ENCODE measurements around the gene TOP2B. TPM values are rescaled to one million over a fixed set of nuclear protein-coding genes. Genes with fewer than 3 reads are reported as not detected.

TOP2B gene
- total and polyA plus RNA-seq, 5 donors, result 63.6 to 112 (median 99.9) TPM

DNA sequence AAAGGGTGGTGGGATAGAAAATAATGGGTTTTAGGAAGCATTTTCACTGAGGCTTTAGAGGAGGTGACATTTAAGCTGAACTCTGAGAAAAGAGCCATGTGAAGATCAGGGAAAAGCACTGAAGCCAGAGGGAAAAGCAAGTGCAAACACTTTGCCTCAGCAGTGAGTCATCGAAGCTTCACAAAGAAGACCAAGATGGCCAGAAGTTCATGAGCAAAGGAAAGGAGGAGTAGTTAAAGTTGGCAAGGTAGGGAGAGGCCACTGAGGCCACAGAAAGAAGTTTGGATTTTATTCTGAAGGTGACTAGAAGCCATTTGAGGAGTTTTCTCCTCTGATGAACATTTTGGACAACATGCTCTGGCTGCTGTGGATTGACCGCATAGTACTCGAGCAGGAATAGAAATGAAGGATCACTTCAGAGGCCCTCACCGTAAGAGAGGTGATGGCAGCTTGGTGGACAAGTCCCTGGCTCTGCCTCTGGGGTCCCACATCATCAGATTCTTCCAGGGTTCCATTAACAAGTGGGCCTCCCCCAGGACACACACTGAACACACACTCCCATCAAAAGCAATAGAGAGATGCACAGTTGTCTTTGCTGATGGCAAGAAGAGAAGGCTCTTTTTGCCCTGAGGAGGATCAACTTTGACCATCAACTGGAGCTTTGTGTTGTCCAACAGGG is 75.5 kb downstream of the TOP2B start:
- H3K4me1 ChIP-seq (ENCODE audit: control insufficient read depth, insufficient read depth, low read length), result peaks cover 16% of the 10 kb centered on the region
- H3K27me3 ChIP-seq (ENCODE audit: control insufficient read depth, insufficient read depth), result no peaks in the 10 kb centered on the region
- DNase-seq, result no peak
- intact Hi-C loops (cut with DNase I), result loop anchor here in 2 of 4 donors (5.0 to 10.0 kb wide), 3 partner anchors 162 to 554 kb away; partner anchors contain the start of gene RARB (in 2 of the 2)
- peak overlapping the region; percentile 82 for H3K27ac ChIP-seq (ENCODE audit: low read length)
- no peak overlapping the region for H3K4me3 ChIP-seq (ENCODE audit: low read length)
- H3K9me3 ChIP-seq (ENCODE audit: control insufficient read depth, low read length), result no peaks in the 10 kb centered on the region
- ATAC-seq, result no peak
- WGBS, result 81% methylated on average over 4 of the region's 4 CpGs

DNA sequence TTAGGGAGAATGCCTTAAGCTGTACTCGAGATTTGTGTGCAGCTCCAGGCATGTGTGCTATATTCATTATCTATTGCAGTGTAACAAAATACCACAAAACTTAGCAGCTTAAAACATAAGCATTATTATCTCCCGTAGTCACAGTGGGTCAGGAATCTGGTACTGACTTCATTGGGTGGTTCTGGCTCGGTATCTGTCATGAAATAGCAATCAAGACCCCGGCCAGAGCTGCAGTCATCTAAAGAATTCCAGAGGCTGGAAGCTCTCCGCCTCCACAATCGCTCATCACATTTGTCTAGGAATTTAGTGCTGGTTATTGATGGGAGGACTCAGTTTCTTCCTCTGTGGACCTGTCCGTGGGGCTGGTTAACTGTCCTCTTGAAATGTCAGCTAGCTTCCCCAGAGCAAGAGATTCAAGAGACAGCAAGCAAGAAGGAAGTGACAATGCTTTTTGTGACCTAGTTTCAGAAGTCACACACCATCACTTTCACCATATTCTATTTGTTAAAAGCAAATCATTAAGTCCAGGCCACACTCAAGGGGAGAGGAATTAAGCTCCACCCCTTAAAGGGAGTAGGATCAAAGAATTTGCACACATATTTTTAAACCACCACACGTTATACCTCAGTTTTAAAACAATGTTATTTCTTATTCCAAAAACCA is 76.1 kb downstream of the TOP2B start:
- ATAC-seq (no peak), DNase-seq (no peak)
- H3K9me3 ChIP-seq (ENCODE audit: control insufficient read depth, low read length), result no peaks in the 10 kb centered on the region
- H3K27me3 ChIP-seq (ENCODE audit: control insufficient read depth, insufficient read depth), result no peaks in the 10 kb centered on the region
- no peak overlapping the region for H3K4me3 ChIP-seq (ENCODE audit: low read length)
- intact Hi-C loops (cut with DNase I), result loop anchor here in 2 of 4 donors (5.0 to 10.0 kb wide), 3 partner anchors 161 to 554 kb away; partner anchors contain the start of gene RARB (in 2 of the 2)
- peak overlapping the region; percentile 1 for H3K27ac ChIP-seq (ENCODE audit: low read length)
- peaks cover 16% of the 10 kb centered on the region for H3K4me1 ChIP-seq (ENCODE audit: control insufficient read depth, insufficient read depth, low read length)
- 65% methylated on average over 8 of the region's 8 CpGs for WGBS

DNA sequence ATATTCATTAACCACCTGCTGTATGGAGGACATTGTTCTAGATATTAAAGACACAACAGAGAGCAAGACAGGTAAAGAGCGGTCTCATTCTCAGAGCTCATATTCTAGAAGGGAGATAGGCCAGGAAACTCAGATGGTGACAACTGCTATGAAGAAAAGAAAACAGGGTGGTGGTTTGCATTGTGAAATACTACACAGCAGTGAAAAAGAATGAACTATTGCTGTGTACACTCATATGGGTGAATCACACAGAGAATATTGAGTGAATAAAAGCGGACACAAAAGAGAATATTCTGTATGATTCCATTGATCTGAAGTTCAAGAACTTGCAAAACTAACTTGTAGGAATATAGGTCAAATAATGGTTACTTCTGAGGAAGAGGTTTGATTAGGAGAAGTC is 76.7 kb downstream of the TOP2B start:
- no peak for ATAC-seq
- DNase-seq, result no peak
- Histone ChIP-seq H3K27me3 (ENCODE audit: control insufficient read depth, insufficient read depth) (no peaks in the 10 kb centered on the region), H3K4me1 (ENCODE audit: control insufficient read depth, insufficient read depth, low read length) (peaks cover 14% of the 10 kb centered on the region), H3K9me3 (ENCODE audit: control insufficient read depth, low read length) (no peaks in the 10 kb centered on the region), H3K27ac (ENCODE audit: low read length) (no peak overlapping the region), H3K4me3 (ENCODE audit: low read length) (no peak overlapping the region)
- intact Hi-C loops (cut with DNase I), result loop anchor here in 2 of 4 donors (5.0 to 10.0 kb wide), 3 partner anchors 161 to 553 kb away; partner anchors contain the start of gene RARB (in 2 of the 2)
- 98% methylated on average over 2 of the region's 2 CpGs for WGBS

DNA sequence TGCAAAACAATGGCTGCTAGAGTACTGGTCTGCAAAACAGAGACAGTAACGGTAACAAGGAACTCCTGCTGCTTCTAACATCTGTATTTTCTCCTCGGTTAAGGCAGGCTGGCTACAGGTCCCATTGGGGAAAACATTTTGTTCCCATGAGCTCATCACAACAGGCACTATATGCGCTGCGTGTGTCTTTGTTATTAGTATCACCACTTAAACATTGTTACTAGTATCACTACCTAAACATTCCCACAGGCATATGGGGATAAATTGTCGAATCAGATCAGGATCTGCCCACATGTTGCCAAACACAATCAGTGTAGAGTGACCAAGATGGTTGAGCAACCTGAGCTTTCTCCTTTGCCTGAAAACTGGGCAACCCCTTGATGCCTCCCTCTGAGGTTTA is 77.2 kb downstream of the TOP2B start:
- Histone ChIP-seq H3K4me1 (ENCODE audit: control insufficient read depth, insufficient read depth, low read length) (peaks cover 11% of the 10 kb centered on the region), H3K4me3 (ENCODE audit: low read length) (no peak overlapping the region), H3K27ac (ENCODE audit: low read length) (no peak overlapping the region), H3K9me3 (ENCODE audit: control insufficient read depth, low read length) (no peaks in the 10 kb centered on the region), H3K27me3 (ENCODE audit: control insufficient read depth, insufficient read depth) (no peaks in the 10 kb centered on the region)
- WGBS, result 66% methylated on average over 5 of the region's 5 CpGs
- no peak for ATAC-seq
- no peak for DNase-seq
- intact Hi-C loops (cut with DNase I), result loop anchor here in 2 of 4 donors (5.0 to 10.0 kb wide), 3 partner anchors 160 to 553 kb away; partner anchors contain the start of gene RARB (in 2 of the 2)

DNA sequence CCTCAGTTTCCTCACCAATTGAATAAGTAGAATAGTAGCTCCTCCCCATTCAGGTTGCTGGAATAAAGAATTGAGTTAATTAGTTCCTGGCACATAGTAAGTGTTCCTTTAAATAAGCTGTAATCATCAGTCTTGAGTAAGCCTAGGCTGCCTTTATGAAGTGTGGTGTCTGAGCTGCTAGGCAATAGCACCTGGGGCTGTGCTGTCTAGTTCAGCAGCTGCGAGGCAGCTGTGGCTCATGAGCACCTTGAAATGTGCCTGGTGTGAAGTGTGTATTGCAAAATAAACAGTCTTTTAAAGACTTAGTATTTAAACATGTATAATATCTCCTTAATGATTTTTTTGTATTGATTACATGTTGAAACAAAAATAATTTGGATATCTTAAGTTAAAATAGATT is 77.6 kb downstream of the TOP2B start:
- H3K27ac ChIP-seq (ENCODE audit: low read length), result no peak overlapping the region
- H3K4me1 ChIP-seq (ENCODE audit: control insufficient read depth, insufficient read depth, low read length), result peaks cover 8% of the 10 kb centered on the region
- WGBS, result 88% methylated on average over 1 of the region's 1 CpG
- H3K9me3 ChIP-seq (ENCODE audit: control insufficient read depth, low read length), result no peaks in the 10 kb centered on the region
- no peak overlapping the region for H3K4me3 ChIP-seq (ENCODE audit: low read length)
- intact Hi-C loops (cut with DNase I), result loop anchor here in 2 of 4 donors (5.0 to 10.0 kb wide), 3 partner anchors 160 to 552 kb away; partner anchors contain the start of gene RARB (in 2 of the 2)
- ATAC-seq, result no peak
- DNase-seq, result no peak
- no peaks in the 10 kb centered on the region for H3K27me3 ChIP-seq (ENCODE audit: control insufficient read depth, insufficient read depth)

DNA sequence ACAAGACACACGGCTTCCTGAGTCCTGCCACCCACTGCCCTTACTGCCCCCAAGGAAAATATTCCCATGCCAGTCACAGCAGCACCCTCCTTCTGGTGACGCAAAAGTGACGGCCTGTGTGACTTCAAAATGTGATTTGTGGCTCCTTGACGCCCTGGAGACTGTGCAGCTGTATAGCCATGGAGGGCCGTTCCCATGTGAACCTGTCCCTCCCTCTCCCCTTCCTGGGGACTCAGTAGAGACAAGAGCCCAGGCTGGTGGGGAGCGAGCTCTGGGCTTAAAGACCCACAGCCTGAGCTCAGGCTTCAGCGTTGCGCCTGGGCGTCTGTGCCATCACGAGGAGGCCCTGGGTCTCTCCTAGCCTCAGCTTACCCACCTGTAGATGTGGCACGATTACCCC is 78.2 kb downstream of the TOP2B start:
- H3K27me3 ChIP-seq (ENCODE audit: control insufficient read depth, insufficient read depth), result no peaks in the 10 kb centered on the region
- WGBS, result 93% methylated on average over 11 of the region's 11 CpGs
- no peak for DNase-seq
- H3K4me1 ChIP-seq (ENCODE audit: control insufficient read depth, insufficient read depth, low read length), result peaks cover 6% of the 10 kb centered on the region
- intact Hi-C loops (cut with DNase I), result loop anchor here in 2 of 4 donors (5.0 to 10.0 kb wide), 3 partner anchors 159 to 552 kb away; partner anchors contain the start of gene RARB (in 2 of the 2)
- H3K27ac ChIP-seq (ENCODE audit: low read length), result no peak overlapping the region
- no peak for ATAC-seq
- no peak overlapping the region for H3K4me3 ChIP-seq (ENCODE audit: low read length)
- no peaks in the 10 kb centered on the region for H3K9me3 ChIP-seq (ENCODE audit: control insufficient read depth, low read length)

DNA sequence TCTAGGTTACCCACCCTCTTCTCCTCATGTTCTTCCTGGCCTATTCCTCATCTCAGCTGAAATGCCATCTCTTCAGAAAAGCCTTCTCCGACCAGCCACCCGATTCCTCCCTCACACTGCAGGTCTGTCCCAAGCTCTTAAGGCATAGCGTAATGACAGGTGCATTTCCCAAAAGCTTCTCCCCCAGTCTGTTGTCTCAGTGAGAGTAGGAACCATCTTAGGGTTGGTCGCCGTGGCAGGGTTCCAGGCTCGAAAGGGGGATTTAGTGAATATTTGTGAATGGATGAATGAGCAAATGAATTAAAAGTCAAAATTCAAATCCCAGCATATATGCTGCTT is 78.6 kb downstream of the TOP2B start:
- Histone ChIP-seq H3K27ac (ENCODE audit: low read length) (no peak overlapping the region), H3K9me3 (ENCODE audit: control insufficient read depth, low read length) (no peaks in the 10 kb centered on the region), H3K4me3 (ENCODE audit: low read length) (no peak overlapping the region), H3K27me3 (ENCODE audit: control insufficient read depth, insufficient read depth) (no peaks in the 10 kb centered on the region), H3K4me1 (ENCODE audit: control insufficient read depth, insufficient read depth, low read length) (peaks cover 6% of the 10 kb centered on the region)
- no peak for DNase-seq
- WGBS, result 93% methylated on average over 6 of the region's 6 CpGs
- intact Hi-C loops (cut with DNase I), result loop anchor here in 2 of 4 donors (5.0 to 10.0 kb wide), 3 partner anchors 159 to 551 kb away; partner anchors contain the start of gene RARB (in 2 of the 2)
- ATAC-seq, result no peak

DNA sequence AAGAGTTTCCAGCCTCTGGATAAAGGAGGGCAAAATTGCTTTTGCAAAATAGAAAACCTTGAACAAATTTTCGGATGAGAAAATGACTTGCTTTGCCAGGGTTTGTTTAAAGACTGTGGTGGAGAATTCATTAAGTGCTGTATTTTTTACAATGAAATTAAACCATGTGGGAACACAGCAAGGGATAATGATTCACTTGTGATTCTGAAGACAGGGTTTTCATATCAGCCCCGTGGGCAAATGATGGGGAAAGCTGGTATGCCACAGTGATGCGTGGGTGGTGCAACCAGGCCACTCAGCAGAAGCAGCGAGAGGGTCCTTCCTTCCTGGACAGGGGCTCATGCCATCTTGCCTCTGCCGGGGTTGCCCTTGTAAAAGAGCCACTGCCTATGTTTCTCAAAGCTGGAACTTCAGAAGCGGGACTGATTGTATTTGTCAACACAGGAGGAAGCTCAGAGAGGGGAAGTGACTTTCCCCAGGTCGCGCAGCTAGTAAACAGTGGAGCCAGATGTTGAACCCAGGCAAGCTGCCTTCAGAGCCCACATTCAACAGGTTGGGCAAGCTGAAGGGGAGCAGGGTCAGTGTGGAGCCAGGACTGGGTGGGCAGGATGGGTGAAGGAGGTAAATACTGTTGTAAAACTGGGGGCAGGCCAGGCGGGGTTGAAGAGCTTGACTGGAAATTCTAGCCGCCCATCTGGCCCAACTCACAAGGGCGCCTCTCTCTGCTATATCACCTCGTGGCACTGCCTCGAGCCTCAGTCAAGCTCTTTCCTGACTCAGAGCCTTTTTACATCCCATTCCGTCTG is 79.1 kb downstream of the TOP2B start:
- DNase-seq (no peak), ATAC-seq (no peak)
- Histone ChIP-seq H3K27me3 (ENCODE audit: control insufficient read depth, insufficient read depth) (no peaks in the 10 kb centered on the region), H3K9me3 (ENCODE audit: control insufficient read depth, low read length) (no peaks in the 10 kb centered on the region), H3K4me1 (ENCODE audit: control insufficient read depth, insufficient read depth, low read length) (peaks cover 6% of the 10 kb centered on the region), H3K4me3 (ENCODE audit: low read length) (no peak overlapping the region), H3K27ac (ENCODE audit: low read length) (no peak overlapping the region)
- WGBS, result 88% methylated on average over 14 of the region's 14 CpGs
- intact Hi-C loops (cut with DNase I), result loop anchor here in 2 of 4 donors (5.0 to 10.0 kb wide), 3 partner anchors 158 to 551 kb away; partner anchors contain the start of gene RARB (in 2 of the 2)

DNA sequence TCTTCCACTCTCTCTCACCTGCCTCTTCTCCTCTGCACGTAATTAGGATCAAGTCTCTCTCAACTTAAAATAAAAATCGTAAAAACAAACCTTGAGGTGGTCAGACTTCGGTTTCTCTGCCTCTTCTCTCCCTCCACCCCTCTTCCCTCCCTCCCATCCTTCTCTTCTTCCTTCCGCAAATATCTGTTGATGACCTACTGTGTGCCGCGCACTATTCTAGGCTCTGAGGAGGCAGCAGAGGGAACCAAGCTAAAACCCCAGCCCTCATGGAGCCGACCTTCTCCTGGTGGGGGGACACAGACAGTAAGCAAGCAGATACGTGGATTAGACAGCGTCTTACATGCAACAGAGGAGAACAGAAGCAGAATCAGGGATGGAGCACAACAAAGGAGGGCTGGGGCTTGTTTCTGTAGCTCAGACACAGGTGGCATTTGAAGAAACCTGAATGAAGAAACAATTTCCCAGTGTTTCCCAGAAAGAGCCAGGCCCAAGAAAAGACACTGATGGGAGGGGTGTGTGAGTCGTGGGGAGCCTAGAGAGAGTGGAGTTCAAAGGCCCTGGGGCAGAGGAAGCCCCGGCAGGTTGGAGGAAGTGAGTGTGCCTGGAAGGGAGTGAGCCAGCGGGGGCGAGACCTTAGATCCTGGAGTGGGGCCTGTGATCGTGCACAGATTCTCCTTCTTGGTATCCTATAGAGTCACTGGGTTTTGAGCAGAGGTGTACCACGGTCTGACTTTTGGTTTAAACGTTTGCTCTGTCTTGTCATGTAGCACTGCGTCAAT is 80.5 kb downstream of the TOP2B start:
- Histone ChIP-seq H3K4me3 (ENCODE audit: low read length) (no peak overlapping the region), H3K4me1 (ENCODE audit: control insufficient read depth, insufficient read depth, low read length) (no peaks in the 10 kb centered on the region), H3K9me3 (ENCODE audit: control insufficient read depth, low read length) (no peaks in the 10 kb centered on the region), H3K27me3 (ENCODE audit: control insufficient read depth, insufficient read depth) (no peaks in the 10 kb centered on the region), H3K27ac (ENCODE audit: low read length) (no peak overlapping the region)
- intact Hi-C loops (cut with DNase I), result loop anchor here in 1 of 4 donors (10.0 kb wide), 2 partner anchors 159 to 549 kb away; partner anchors contain the start of gene RARB
- ATAC-seq (no peak), DNase-seq (no peak)
- WGBS, result 90% methylated on average over 17 of the region's 17 CpGs

DNA sequence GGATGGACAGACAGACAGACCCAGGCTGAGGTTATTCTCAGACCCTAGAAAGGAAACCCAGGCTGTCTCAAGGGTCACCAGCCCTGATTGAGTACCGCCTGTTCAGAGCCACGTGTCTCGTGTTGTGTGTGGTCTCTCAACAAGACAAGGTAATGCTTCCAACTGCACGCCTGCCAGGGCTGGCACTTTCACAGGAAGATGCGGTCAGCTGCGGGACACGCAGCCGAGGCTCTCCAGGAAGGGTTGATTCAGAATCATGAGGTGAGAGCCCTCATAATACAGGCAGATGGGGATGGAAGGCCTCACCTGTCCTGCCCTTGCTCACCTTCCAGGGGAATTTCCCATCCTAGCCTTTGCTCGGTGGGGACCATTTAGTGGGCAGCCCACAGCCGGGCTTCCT is 81.4 kb downstream of the TOP2B start:
- Histone ChIP-seq H3K27ac (ENCODE audit: low read length) (no peak overlapping the region), H3K4me3 (ENCODE audit: low read length) (no peak overlapping the region), H3K9me3 (ENCODE audit: control insufficient read depth, low read length) (no peaks in the 10 kb centered on the region), H3K4me1 (ENCODE audit: control insufficient read depth, insufficient read depth, low read length) (no peaks in the 10 kb centered on the region), H3K27me3 (ENCODE audit: control insufficient read depth, insufficient read depth) (no peaks in the 10 kb centered on the region)
- WGBS, result 89% methylated on average over 10 of the region's 10 CpGs
- intact Hi-C loops (cut with DNase I), result loop anchor here in 1 of 4 donors (10.0 kb wide), 2 partner anchors 159 to 549 kb away; partner anchors contain the start of gene RARB
- DNase-seq (no peak), ATAC-seq (no peak)
